ENCODE results near the gene HEXB. TPM values are rescaled to one million over a fixed set of nuclear protein-coding genes. Genes with fewer than 3 reads are reported as not detected.

The HEXB gene
- total and polyA plus RNA-seq, 2 of the 13 experiments (the other 11 are each of a cell fraction or from before 2014, with no cell fraction given), result 100 to 104 TPM

DNA sequence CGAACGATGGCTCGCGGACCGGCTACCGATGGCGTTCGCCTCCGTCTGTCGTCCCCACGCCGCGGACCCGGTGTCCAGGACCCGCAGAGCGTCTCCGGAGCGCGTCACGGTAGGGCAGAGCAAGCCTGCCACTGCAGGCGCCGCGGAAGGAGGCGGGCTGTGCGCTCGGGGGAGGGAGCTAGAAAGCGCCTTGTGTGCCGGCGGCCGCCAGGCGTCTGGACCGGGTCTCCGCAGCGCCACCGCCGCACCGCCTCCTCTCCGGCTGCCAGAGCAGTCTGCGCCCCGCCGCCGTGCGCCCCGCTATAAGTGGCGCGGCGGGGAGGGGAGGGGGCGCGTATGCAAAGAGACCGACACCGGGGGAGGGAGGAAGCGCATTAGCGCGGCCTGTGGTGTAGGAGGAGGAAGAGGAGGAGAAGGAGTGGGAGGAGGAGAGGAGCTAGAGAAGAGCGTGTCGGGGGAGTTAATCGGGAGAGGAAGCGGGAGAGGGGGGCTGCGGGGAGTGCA is 44.5 kb upstream of the HEXB start, which contains the start of gene ENC1 (continued):
- TF ChIP-seq GABPB1 (CRISPR knock-in tag; IDR thresholded peaks at IDR 0.05) (peak; percentile 85), TOE1 (CRISPR knock-in tag; IDR thresholded peaks at IDR 0.05) (peak; percentile 83; the same call in 1 of the 2 replicates), ZNF720 (CRISPR knock-in tag; IDR thresholded peaks at IDR 0.05) (no peak), YEATS2 (CRISPR knock-in tag; IDR thresholded peaks at IDR 0.05; ENCODE audit: borderline replicate concordance) (peak; percentile 13; the same call in 1 of the 2 replicates), HMG20B (CRISPR knock-in tag; conservative IDR thresholded peaks at IDR 0.05) (0 out of 2 replicates have a peak, but pooled peaks have one; percentile 31), CAMTA2 (CRISPR knock-in tag; IDR thresholded peaks at IDR 0.05; ENCODE audit: borderline replicate concordance) (peak; percentile 85), ZNF652 (CRISPR knock-in tag; IDR thresholded peaks at IDR 0.05; ENCODE audit: borderline replicate concordance, low read depth) (peak; percentile 49), CERS6 (CRISPR knock-in tag; IDR thresholded peaks at IDR 0.05) (no peak), BRCA1 (CRISPR knock-in tag; IDR thresholded peaks at IDR 0.05) (no peak), PHF21A (CRISPR knock-in tag; IDR thresholded peaks at IDR 0.05) (no peak), ETV5 (CRISPR knock-in tag; IDR thresholded peaks at IDR 0.05; ENCODE audit: borderline replicate concordance) (peak; percentile 88), ZBTB1 (CRISPR knock-in tag; IDR thresholded peaks at IDR 0.05; ENCODE audit: borderline replicate concordance) (no peak), ZNF768 (CRISPR knock-in tag; IDR thresholded peaks at IDR 0.05) (peak; percentile 83), ZNF574 (CRISPR knock-in tag; IDR thresholded peaks at IDR 0.05) (no peak; the same call in 1 of the 2 replicates), SP4 (CRISPR knock-in tag; IDR thresholded peaks at IDR 0.05) (peak; percentile 68; the same call in 1 of the 2 replicates)
- TF ChIP-seq, protein P1, sequence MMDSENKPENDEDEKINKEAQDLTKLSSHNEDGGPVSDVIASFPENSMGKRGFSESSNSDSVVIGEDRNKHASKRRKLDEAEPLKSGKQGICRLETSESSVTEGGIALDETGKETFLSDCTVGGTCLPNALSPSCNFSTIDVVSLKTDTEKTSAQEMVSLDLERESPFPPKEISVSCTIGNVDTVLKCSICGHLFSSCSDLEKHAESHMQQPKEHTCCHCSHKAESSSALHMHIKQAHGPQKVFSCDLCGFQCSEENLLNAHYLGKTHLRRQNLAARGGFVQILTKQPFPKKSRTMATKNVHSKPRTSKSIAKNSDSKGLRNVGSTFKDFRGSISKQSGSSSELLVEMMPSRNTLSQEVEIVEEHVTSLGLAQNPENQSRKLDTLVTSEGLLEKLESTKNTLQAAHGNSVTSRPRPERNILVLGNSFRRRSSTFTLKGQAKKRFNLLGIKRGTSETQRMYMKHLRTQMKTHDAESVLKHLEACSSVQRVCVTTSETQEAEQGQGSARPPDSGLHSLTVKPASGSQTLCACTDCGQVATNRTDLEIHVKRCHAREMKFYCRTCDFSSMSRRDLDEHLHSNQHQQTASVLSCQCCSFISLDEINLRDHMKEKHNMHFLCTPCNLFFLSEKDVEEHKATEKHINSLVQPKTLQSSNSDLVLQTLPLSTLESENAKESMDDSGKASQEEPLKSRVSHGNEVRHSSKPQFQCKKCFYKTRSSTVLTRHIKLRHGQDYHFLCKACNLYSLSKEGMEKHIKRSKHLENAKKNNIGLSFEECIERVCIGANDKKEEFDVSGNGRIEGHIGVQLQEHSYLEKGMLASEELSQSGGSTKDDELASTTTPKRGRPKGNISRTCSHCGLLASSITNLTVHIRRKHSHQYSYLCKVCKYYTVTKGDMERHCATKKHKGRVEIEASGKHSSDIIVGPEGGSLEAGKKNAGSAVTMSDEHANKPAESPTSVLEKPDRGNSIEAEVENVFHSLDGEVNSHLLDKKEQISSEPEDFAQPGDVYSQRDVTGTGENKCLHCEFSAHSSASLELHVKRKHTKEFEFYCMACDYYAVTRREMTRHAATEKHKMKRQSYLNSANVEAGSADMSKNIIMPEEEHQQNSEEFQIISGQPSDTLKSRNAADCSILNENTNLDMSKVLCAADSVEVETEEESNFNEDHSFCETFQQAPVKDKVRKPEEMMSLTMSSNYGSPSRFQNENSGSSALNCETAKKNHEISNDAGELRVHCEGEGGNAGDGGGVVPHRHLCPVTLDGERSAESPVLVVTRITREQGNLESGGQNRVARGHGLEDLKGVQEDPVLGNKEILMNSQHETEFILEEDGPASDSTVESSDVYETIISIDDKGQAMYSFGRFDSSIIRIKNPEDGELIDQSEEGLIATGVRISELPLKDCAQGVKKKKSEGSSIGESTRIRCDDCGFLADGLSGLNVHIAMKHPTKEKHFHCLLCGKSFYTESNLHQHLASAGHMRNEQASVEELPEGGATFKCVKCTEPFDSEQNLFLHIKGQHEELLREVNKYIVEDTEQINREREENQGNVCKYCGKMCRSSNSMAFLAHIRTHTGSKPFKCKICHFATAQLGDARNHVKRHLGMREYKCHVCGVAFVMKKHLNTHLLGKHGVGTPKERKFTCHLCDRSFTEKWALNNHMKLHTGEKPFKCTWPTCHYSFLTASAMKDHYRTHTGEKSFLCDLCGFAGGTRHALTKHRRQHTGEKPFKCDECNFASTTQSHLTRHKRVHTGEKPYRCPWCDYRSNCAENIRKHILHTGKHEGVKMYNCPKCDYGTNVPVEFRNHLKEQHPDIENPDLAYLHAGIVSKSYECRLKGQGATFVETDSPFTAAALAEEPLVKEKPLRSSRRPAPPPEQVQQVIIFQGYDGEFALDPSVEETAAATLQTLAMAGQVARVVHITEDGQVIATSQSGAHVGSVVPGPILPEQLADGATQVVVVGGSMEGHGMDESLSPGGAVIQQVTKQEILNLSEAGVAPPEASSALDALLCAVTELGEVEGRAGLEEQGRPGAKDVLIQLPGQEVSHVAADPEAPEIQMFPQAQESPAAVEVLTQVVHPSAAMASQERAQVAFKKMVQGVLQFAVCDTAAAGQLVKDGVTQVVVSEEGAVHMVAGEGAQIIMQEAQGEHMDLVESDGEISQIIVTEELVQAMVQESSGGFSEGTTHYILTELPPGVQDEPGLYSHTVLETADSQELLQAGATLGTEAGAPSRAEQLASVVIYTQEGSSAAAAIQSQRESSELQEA (CRISPR knock-in tag; IDR thresholded peaks at IDR 0.05; ENCODE audit: not compliant biosample characterization), result no peak
- TF ChIP-seq, protein P2, sequence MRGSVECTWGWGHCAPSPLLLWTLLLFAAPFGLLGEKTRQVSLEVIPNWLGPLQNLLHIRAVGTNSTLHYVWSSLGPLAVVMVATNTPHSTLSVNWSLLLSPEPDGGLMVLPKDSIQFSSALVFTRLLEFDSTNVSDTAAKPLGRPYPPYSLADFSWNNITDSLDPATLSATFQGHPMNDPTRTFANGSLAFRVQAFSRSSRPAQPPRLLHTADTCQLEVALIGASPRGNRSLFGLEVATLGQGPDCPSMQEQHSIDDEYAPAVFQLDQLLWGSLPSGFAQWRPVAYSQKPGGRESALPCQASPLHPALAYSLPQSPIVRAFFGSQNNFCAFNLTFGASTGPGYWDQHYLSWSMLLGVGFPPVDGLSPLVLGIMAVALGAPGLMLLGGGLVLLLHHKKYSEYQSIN (CRISPR knock-in tag; IDR thresholded peaks at IDR 0.05; ENCODE audit: borderline replicate concordance), result no peak

Measured in HepG2 (cell line).